GM06990 (cell line): ENCODE measurements around the gene FAM222A.

Experiments used
- DNase-seq: peaks from one replicate; pipeline ENCODE4 v3.0.0-alpha.2; 2011; ENCODE audit not compliant: insufficient read length; ENCODE audit errors: extremely low read depth
- H3K27me3 ChIP-seq: replicated peaks from 2 replicates; pipeline ENCODE4 v1.6.0; 2011; ENCODE audit warnings: low read length; ENCODE audit not compliant: control insufficient read depth, insufficient read depth
- H3K36me3 ChIP-seq: 2 replicates; pipeline ENCODE4 v1.5.1; 2011; ENCODE audit warnings: low read length; ENCODE audit not compliant: control insufficient read depth, insufficient read depth
- H3K4me3 ChIP-seq: replicated peaks from 2 replicates; pipeline ENCODE4 v1.5.1; 2011; ENCODE audit warnings: low read depth, mild to moderate bottlenecking, control low read depth, low read length
- CTCF ChIP-seq: IDR thresholded peaks from 2 replicates; pipeline ENCODE4 v1.5.1; 2011; ENCODE audit warnings: low read length, control low read depth, mild to moderate bottlenecking, inconsistent platforms; ENCODE audit not compliant: insufficient read depth, poor library complexity, severe bottlenecking

Gene FAM222A

GRCh38 chr12:109740694-109741245 lies 27.1 kb downstream of the FAM222A start:
- TF ChIP-seq CTCF, result no peak
- H3K4me3 ChIP-seq, result no peak overlapping the region
- DNase-seq, result no peak
- H3K36me3 ChIP-seq, result no peaks in the 10 kb centered on the region
- peaks cover 1% of the 10 kb centered on the region; the same call in 1 of the 2 replicates for H3K27me3 ChIP-seq

GRCh38 chr12:109741286-109741969 lies 27.8 kb downstream of the FAM222A start:
- Histone ChIP-seq H3K36me3 (no peaks in the 10 kb centered on the region), H3K4me3 (no peak overlapping the region), H3K27me3 (no peaks in the 10 kb centered on the region; the same call in 1 of the 2 replicates)
- TF ChIP-seq CTCF, result no peak
- DNase-seq, result no peak

GRCh38 chr12:109741970-109742703 lies 28.5 kb downstream of the FAM222A start:
- DNase-seq, result no peak
- H3K4me3 ChIP-seq, result no peak overlapping the region
- H3K36me3 ChIP-seq, result no peaks in the 10 kb centered on the region
- H3K27me3 ChIP-seq, result no peaks in the 10 kb centered on the region; the same call in 1 of the 2 replicates
- no peak for TF ChIP-seq CTCF

- no peak overlapping the region for H3K4me3 ChIP-seq
Observed at GRCh38 chr12:109743076-109743910, 29.7 kb downstream of the FAM222A start.

More at GRCh38 chr12:109743076-109743910, 29.7 kb downstream of the FAM222A start:
- no peaks in the 10 kb centered on the region; the same call in 1 of the 2 replicates for H3K27me3 ChIP-seq
- no peaks in the 10 kb centered on the region for H3K36me3 ChIP-seq
- no peak for DNase-seq
- no peak for TF ChIP-seq CTCF
